OCI-M1 (cell line): ENCODE results near the gene TMEM132D.

Experiments
- DNase-seq: peaks from one replicate; lab custom pipeline; 2025; lab: John Stamatoyannopoulos, UW

The TMEM132D gene

GRCh38 chr12:129097451-129097850 lies 806.4 kb downstream of the TMEM132D start:
- DNase-seq: no peak

GRCh38 chr12:129096968-129097367 lies 806.9 kb downstream of the TMEM132D start:
- DNase-seq: no peak

GRCh38 chr12:129096184-129096583 lies 807.6 kb downstream of the TMEM132D start:
- DNase-seq: no peak

GRCh38 chr12:129089576-129089975 lies 814.2 kb downstream of the TMEM132D start:
- DNase-seq: no peak

GRCh38 chr12:129084875-129085826 lies 818.7 kb downstream of the TMEM132D start:
- no peak for DNase-seq

- no peak for DNase-seq
Observed at GRCh38 chr12:129083121-129083840, 820.5 kb downstream of the TMEM132D start.

- no peak for DNase-seq
Observed at GRCh38 chr12:129082441-129082840, 821.4 kb downstream of the TMEM132D start.

- no peak for DNase-seq
Observed at GRCh38 chr12:129081755-129082250, 822.0 kb downstream of the TMEM132D start.

- no peak for DNase-seq
Observed at GRCh38 chr12:129080821-129081220, 823.0 kb downstream of the TMEM132D start.

GRCh38 chr12:129080391-129080790 lies 823.4 kb downstream of the TMEM132D start:
- no peak for DNase-seq

- no peak for DNase-seq
Observed at GRCh38 chr12:129079719-129080118, 824.1 kb downstream of the TMEM132D start.

GRCh38 chr12:129076441-129077320 lies 827.1 kb downstream of the TMEM132D start:
- DNase-seq: no peak

GRCh38 chr12:129075460-129076208 lies 828.2 kb downstream of the TMEM132D start:
- DNase-seq: no peak

GRCh38 chr12:129074379-129074778 lies 829.4 kb downstream of the TMEM132D start:
- DNase-seq: no peak

- no peak for DNase-seq
Observed at GRCh38 chr12:129073157-129073915, 830.5 kb downstream of the TMEM132D start.

GRCh38 chr12:129071362-129071761 lies 832.5 kb downstream of the TMEM132D start:
- no peak for DNase-seq

GRCh38 chr12:129069886-129070285 lies 833.9 kb downstream of the TMEM132D start:
- DNase-seq: no peak

- no peak for DNase-seq
Observed at GRCh38 chr12:129068684-129069083, 835.1 kb downstream of the TMEM132D start.

GRCh38 chr12:129067491-129067890 lies 836.3 kb downstream of the TMEM132D start:
- DNase-seq: no peak

- no peak for DNase-seq
Observed at GRCh38 chr12:129064209-129064855, 839.5 kb downstream of the TMEM132D start.
